ENCODE measurements around the gene HSF5.
"Not testable (repeated sequence)": the region's sequence is repeated elsewhere in the genome, so short reads cannot be mapped to it uniquely, and the experiment has no call there.

HSF5 gene

GRCh38 chr17:58481798-58482197, 6.4 kb downstream of the HSF5 start:
- not testable (repeated sequence) for DNase-seq (ENCODE audit: low read depth, low spot score)

GRCh38 chr17:58480090-58480489, 8.1 kb downstream of the HSF5 start:
- DNase-seq (ENCODE audit: low read depth, low spot score) = no peak

GRCh38 chr17:58476812-58477211, 11.4 kb downstream of the HSF5 start:
- no peak for DNase-seq (ENCODE audit: low read depth, low spot score)

GRCh38 chr17:58475985-58476384, 12.2 kb downstream of the HSF5 start:
- no peak for DNase-seq (ENCODE audit: low read depth, low spot score)

GRCh38 chr17:58470356-58470755, 17.9 kb downstream of the HSF5 start:
- no peak for DNase-seq (ENCODE audit: low read depth, low spot score)

- DNase-seq (ENCODE audit: low read depth, low spot score) = no peak
Measured at GRCh38 chr17:58468944-58469343, 19.3 kb downstream of the HSF5 start.

- DNase-seq (ENCODE audit: low read depth, low spot score) = no peak
Measured at GRCh38 chr17:58455491-58455890, 32.7 kb downstream of the HSF5 start.

- DNase-seq (ENCODE audit: low read depth, low spot score) = no peak
Measured at GRCh38 chr17:58452738-58453137, 35.5 kb downstream of the HSF5 start.

GRCh38 chr17:58447039-58447975, 40.9 kb downstream of the HSF5 start:
- DNase-seq (ENCODE audit: low read depth, low spot score) = peak; percentile 26

- DNase-seq (ENCODE audit: low read depth, low spot score) = no peak
Measured at GRCh38 chr17:58446086-58446485, 42.1 kb downstream of the HSF5 start.

GRCh38 chr17:58436805-58437239, 51.4 kb downstream of the HSF5 start:
- no peak for DNase-seq (ENCODE audit: low read depth, low spot score)

GRCh38 chr17:58436245-58436644, 52.0 kb downstream of the HSF5 start:
- no peak for DNase-seq (ENCODE audit: low read depth, low spot score)

GRCh38 chr17:58432806-58433573, 55.2 kb downstream of the HSF5 start:
- DNase-seq (ENCODE audit: low read depth, low spot score) = no peak

- DNase-seq (ENCODE audit: low read depth, low spot score) = no peak
Measured at GRCh38 chr17:58427807-58428206, 60.4 kb downstream of the HSF5 start.

GRCh38 chr17:58421711-58422110, 66.5 kb downstream of the HSF5 start:
- no peak for DNase-seq (ENCODE audit: low read depth, low spot score)

GRCh38 chr17:58420827-58421226, 67.4 kb downstream of the HSF5 start:
- no peak for DNase-seq (ENCODE audit: low read depth, low spot score)

GRCh38 chr17:58417300-58418092, 70.7 kb downstream of the HSF5 start, which contains the start of gene RNF43:
Gene RNF43 (minus strand): TSS chr17:58417534. CDS start chr17:58415577, 1,957 bp downstream.
- DNase-seq (ENCODE audit: low read depth, low spot score) = peak; percentile 69

- DNase-seq (ENCODE audit: low read depth, low spot score) = no peak
Measured at GRCh38 chr17:58416937-58417299, 71.3 kb downstream of the HSF5 start.

- DNase-seq (ENCODE audit: low read depth, low spot score) = no peak
Measured at GRCh38 chr17:58416396-58416795, 71.8 kb downstream of the HSF5 start.

GRCh38 chr17:58415371-58416055, 72.7 kb downstream of the HSF5 start:
- DNase-seq (ENCODE audit: low read depth, low spot score) = no peak

- no peak for DNase-seq (ENCODE audit: low read depth, low spot score)
Measured at GRCh38 chr17:58414596-58414997, 73.6 kb downstream of the HSF5 start.

Data from activated CD4-positive, CD25-positive, alpha-beta regulatory T cell treated with anti-CD3 and anti-CD28 coated beads, Interleukin-2, amount 50 U/mL, for 16 hours (primary cell).